Adrenal gland (tissue), 5 donors: ENCODE measurements around the gene PEX14.

Experiments used
- CTCF ChIP-seq, 6 experiments: fragments of 450-650 bp in 4 of 6; fragments of 200-600 bp in 2 of 6; sonication (generic) in 1 of 6; IDR thresholded peaks; 1 replicate in 5 of 6; 2 replicates in 1 of 6; pipeline versions ENCODE4 v1.5.1 to v1.8.0; 2016 to 2021; ENCODE audit warnings: antibody characterized with exemption in 6 of 6, mild to moderate bottlenecking in 2 of 6, moderate library complexity in 1 of 6
- POLR2A ChIP-seq, 2 donors: fragments of 450-650 bp; IDR thresholded peaks; one replicate each; pipeline ENCODE4 v1.6.1; 2017; ENCODE audit warnings: antibody characterized with exemption in 2 of 2, mild to moderate bottlenecking in 2 of 2, moderate library complexity in 1 of 2
- donor health status: DM: no; HTN: no; CAD: no.

- TF ChIP-seq POLR2A (IDR thresholded peaks at IDR 0.05) (no peak), CTCF (IDR thresholded peaks at IDR 0.05) (no peak)
Observed at GRCh38 chr1:10637834-10638558, 163.2 kb downstream of the PEX14 start.
